ENCODE results near the gene HABP2.

The HABP2 gene

DNA sequence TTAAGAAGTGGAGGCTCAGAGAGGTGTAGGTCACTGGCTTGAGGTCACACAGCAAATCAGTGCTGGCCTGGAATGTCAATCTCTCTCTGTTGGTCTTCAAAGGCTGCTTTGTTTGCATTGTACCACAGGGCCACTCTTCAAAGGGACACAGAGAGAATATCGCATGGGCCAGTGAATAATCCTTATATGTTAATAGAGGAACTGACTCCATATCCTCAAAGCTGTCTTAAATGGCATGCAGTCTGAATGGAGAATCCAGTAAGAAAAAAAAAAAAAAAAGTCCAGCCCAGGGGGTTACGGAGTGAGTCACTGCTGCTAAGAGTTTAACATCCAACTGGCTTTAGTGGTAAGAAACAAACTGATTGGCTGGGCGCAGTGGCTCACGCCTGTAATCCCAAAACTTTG lies 56.9 kb downstream of the HABP2 start:
- no peak for DNase-seq

DNA sequence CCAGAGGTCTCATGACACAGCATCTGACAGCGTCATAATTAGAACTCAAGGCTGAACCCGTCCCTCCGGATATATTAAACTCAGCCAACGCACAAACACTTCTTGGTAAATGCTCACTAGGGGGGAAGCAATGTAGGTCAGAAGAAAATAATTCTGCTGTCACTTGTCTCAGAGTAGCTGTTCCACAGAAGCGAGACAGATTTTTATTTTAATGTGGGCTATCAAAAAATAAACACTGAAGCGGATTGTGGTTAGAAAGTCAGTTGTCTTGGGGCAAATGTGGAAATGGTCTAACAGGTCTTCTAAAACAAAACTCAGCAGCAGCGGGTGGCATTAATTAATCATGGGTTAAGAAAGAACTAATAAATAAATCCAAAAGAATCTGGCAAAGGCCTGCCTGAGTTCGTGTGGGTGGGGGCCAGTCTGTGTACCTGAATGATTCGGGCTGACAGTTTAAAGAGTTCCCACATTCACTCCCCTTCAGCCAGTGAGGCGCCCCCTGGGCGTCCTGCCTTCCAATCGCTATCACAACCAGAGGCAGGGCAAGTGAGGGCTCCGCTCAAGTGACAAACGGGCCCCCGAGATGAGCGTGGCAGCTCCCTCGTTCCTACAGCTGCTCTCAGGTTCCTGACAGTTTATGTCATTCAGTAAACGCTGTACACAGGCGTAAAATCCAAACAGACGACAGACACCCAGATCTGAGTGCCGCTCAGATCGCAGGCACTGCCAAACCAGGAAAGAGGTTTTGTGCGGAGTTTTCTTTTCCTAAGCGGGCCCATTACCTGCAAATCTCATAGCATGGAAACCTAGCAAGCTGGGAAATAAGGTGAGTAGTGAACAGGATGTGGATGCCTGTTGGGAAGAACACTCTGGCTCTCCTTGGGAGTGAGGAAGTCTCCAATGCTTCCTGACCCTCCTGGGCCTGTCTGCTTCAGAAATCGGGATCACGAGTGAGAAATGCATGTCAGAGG lies 58.1 kb downstream of the HABP2 start:
- DNase-seq = no peak

GRCh38 chr10:113612154-113612553 lies 59.3 kb downstream of the HABP2 start:
- DNase-seq = no peak

GRCh38 chr10:113613427-113613826 lies 60.6 kb downstream of the HABP2 start:
- DNase-seq = no peak

- no peak for DNase-seq
Measured at GRCh38 chr10:113613977-113614690, 61.3 kb downstream of the HABP2 start.

GRCh38 chr10:113616244-113617074 lies 63.6 kb downstream of the HABP2 start:
- no peak for DNase-seq

DNA sequence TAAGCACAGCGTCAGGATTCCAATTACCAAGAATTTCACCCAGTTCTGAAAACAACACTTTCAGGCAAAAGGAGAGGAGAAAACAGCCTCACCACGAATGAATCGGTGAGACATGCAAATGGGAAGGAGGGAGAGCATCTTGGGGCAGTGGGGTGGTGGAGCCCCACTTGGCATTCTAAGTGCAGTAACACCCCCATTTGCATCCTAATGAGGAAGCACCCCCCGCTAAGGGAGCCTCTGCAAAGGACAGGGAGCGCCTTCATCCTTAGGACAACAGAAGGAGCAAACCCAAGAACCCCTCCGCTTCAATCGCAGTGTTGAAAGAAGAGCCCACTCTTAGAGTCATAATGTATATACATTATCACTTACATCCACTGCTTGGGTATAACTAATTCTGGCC lies 64.2 kb downstream of the HABP2 start:
- no peak for DNase-seq

DNA sequence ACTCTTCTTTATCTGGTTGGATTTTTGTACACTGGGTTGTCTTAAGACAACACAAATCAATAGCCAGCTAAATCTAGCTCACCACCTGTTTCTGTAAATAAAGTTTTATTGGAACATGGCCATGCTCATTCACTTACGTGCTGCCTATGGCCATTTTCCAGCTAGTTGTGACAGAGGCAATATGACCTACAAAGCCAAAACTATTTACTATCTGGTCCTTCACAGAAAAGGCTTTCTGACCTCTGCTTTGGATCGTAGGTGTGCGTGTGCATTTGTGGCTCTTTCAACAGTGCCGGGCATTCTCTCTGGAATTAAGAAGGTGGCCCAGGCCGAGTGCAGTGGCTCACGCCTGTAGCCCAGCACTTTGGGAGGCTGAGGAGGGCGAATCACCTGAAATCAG lies 65.5 kb downstream of the HABP2 start:
- no peak for DNase-seq

DNA sequence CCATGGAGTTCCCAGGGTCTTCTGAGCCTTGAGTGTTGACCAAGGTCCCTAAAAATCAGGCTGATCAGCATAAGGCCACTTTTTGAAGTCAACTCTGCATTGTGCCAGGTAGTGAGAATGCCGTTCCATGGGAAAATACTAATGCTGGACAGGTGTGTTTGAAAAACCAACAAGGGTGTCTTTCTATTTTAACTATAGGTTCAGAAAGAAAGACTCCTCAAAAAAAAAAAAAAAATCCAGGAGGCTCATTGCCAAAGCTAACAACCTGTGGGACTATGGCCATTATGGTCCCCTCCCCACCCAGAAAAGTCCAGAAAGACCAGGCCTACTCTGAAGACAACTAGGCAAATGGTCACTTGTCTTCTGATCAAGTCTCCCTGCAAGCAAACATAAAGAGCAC lies 66.5 kb downstream of the HABP2 start:
- no peak for DNase-seq

- DNase-seq = no peak
Measured at GRCh38 chr10:113620511-113620910, 67.7 kb downstream of the HABP2 start.

GRCh38 chr10:113620936-113621335 lies 68.1 kb downstream of the HABP2 start:
- DNase-seq = no peak

DNA sequence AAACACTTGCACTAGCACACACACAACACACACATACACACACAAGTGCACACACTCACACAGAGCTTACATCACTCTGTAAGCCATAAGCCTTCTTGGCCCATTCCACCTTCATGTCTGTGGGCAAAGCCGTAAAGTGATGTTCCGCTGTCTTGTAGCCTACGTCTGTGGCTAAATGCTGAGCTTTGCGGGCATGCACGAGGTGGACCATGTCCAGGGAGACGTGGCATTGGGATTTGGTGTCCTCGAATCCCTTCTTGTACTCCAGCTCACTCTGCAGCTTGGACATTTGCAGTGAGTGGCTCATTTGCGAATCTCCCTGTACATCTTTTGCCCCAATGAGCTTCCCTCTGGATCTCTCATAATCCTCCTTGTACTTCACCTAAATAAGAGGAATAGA lies 68.9 kb downstream of the HABP2 start:
- DNase-seq = no peak

- no peak for DNase-seq
Measured at GRCh38 chr10:113622831-113623230, 70.0 kb downstream of the HABP2 start.

- no peak for DNase-seq
Measured at GRCh38 chr10:113625461-113626186, 72.8 kb downstream of the HABP2 start.

DNA sequence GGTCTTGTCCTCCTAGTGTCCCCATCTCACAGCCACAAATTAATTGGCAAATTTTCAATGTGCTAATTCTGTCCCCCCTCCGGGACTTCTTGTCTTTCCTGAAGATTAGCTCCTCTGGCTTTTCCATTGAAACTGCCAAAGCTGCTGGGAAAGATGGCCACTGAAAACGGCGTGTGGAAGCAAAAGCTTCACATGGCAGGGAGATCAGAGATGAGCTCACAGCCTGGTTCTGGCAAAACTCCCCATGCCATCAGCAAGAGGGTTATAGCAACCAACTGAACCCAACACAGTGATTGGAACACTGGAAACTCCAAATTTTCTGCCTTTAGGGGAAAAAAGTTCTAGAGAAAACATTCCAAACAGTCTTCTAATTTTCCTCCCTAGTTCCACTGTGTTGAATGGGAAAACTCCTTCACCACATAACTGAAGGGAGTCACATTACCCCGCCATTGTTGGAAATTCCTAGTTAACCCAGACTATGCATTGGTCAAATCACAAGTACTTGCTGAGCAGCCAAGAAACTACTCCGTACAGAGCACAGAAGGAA lies 74.0 kb downstream of the HABP2 start:
- DNase-seq = no peak

DNA sequence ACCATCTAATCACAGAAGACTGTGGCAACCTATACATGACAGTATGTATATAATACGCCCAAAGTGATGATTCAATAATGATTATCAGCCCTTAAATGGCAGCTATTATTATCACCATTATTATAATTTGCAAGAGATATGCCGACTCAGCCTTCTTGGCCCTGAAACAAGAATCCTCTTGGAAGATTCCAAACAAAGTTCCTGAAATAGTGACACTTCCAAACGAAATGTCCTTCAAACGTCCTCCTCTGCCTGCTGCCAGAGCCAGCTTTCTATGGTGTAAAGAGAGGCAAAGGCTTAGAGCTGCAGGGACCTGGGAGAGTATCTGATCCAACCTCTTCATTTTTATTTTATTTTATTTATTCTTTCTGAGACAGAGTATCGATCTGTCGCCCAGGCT lies 75.0 kb downstream of the HABP2 start:
- no peak for DNase-seq

GRCh38 chr10:113628607-113629153 lies 75.8 kb downstream of the HABP2 start:
- no peak for DNase-seq

GRCh38 chr10:113630929-113631533 lies 78.2 kb downstream of the HABP2 start:
- DNase-seq = no peak

DNA sequence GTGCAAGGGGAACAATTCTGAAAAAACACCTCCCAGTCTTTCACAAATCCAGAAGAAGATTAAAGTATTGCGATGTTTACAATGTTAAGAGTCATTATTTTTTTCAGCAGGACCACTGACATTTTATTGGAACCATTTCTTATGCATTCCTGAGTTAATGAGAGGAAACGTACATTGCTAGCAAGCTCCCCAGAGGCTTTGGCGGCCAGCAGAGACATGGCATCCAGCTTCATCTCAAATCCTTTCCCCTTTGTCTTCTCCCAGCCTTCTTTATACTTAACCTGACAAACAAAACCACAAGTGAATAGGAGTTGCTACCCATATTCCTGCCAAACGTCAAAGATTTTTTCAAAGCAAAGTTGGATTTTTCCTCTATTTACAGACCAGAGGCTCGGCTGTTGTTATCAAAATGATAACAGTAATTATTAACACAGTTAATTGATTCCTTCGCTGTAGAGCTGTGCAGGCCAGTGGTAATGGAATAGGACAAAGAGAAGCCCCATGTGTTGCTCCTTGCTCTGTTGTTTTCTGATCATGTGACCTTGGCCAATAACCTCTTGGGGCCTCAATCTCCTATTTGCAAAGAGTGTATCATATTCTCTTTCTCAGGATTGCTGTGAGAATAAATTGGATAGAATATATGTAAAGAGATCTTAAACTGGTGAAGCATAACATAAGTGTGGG lies 79.0 kb downstream of the HABP2 start:
- DNase-seq = no peak
